Cortex of kidney (tissue), 1 donor: ENCODE measurements around the gene EPOP.

ENCODE experiments used
- DNase-seq: peaks from one replicate; lab custom pipeline; 2025; lab: John Stamatoyannopoulos, UW

EPOP gene

GRCh38 chr17:38674749-38675615, at the start of gene EPOP:
Gene EPOP (minus strand): TSS chr17:38674957. CDS start chr17:38674495, 462 bp downstream.
- DNase-seq: no peak

DNA sequence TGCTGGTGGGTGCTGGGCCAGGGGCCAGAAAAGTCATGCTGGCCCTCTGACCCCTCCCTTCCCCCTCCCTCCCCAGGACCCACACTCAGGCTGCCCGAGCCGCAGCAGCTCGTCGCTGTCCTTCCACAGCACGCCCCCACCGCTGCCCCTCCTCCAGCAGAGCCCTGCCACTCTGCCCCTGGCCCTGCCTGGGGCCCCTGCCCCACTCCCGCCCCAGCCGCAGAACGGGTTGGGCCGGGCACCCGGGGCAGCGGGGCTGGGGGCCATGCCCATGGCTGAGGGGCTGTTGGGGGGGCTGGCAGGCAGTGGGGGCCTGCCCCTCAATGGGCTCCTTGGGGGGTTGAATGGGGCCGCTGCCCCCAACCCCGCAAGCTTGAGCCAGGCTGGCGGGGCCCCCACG, 47.0 kb upstream of the EPOP start:
- no peak for DNase-seq

- no peak for DNase-seq
Observed at GRCh38 chr17:38720941-38721340, 46.2 kb upstream of the EPOP start.

GRCh38 chr17:38719943-38720641, 45.3 kb upstream of the EPOP start:
- DNase-seq: no peak

DNA sequence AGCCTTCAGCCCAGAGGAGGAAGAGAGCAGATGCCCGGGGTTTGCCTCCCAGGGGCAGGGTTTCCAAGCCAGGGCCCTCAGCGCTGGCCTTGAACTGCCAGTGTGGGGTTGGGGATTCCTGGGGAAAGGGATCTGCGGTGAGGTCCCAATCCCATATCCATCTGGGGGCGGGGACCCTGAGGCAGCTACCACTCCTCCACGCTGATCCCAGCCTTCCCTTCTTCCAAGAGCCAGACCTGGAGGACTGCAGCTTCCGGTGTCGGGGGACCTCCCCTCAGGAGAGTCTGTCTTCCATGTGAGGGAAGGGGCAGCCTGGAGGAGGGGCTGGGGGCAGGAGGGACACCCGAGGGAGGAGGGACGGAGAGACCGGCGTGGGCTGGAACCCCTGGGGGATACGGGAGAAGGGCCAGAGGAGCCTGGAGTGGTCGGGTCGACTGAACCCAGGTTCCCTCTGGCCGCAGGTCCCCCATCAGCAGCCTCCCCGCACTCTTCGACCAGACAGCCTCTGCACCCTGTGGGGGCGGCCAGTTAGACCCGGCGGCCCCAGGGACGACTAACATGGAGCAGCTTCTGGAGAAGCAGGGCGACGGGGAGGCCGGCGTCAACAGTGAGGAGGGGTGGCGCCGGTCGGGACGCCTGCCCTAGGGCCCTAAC, 44.7 kb upstream of the EPOP start:
- no peak for DNase-seq

- DNase-seq: no peak
Observed at GRCh38 chr17:38717139-38717745, 42.5 kb upstream of the EPOP start.

DNA sequence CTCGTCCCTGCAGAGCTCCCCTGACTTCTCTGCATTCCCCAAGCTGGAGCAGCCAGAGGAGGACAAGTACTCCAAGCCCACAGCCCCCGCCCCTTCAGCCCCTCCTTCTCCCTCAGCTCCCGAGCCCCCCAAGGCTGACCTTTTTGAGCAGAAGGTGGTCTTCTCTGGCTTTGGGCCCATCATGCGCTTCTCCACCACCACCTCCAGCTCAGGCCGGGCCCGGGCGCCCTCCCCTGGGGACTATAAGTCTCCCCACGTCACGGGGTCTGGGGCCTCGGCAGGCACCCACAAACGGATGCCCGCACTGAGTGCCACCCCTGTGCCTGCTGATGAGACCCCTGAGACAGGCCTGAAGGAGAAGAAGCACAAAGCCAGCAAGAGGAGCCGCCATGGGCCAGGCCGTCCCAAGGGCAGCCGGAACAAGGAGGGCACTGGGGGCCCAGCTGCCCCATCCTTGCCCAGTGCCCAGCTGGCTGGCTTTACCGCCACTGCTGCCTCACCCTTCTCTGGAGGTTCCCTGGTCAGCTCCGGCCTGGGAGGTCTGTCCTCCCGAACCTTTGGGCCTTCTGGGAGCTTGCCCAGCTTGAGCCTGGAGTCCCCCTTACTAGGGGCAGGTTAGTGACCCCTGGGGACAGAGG, 41.7 kb upstream of the EPOP start:
- DNase-seq: no peak

- DNase-seq: no peak
Observed at GRCh38 chr17:38715216-38715943, 40.6 kb upstream of the EPOP start.

DNA sequence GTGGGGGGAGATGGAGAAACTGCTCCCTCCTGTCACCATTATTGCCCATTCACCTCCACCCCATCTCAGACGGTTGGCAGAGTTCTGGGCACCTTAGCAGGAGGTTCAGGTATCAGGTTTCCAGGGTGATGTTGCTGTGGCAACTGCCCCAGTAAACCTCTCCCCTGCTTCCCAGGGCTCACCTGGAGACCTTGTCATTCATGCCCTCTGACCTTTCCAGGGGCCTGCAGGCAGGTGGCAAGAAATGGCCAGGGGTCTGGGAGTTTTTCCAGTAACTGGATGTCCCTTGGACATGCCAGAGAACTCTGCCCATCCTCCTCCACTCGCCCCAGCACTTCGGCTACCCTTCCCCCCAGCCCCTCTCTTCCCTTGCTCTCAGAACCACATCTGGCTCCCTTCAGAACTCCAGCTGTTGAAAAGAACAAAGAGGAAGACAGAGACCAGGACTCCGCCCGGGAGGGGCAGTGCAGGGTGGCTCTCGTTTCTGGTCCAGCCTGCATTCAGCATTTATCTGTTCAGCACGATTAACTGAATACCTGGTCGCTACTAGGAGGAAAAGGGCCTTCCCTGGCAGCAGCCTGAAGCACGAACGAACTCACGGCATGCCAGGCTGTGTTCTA, 38.8 kb upstream of the EPOP start:
- DNase-seq: no peak

DNA sequence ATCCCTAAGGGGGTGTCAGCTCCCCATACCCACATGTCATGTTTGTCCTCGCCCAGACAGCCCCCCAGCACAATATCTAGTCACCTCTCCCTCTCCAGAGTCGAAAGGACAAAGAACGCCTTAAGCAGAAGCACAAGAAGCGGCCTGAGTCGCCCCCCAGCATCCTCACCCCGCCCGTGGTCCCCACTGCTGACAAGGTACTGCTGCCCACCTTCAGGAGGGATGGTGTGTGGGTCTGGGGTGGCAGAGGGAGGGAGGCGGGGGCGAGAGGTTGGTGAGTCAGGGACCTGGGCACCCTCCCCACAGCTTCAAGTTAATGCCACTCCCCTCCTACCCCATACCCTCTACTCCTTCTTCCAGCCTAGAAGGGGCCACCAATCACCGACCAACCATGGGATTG, 37.8 kb upstream of the EPOP start:
- DNase-seq: no peak

- DNase-seq: no peak
Observed at GRCh38 chr17:38711792-38712571, 37.2 kb upstream of the EPOP start.

DNA sequence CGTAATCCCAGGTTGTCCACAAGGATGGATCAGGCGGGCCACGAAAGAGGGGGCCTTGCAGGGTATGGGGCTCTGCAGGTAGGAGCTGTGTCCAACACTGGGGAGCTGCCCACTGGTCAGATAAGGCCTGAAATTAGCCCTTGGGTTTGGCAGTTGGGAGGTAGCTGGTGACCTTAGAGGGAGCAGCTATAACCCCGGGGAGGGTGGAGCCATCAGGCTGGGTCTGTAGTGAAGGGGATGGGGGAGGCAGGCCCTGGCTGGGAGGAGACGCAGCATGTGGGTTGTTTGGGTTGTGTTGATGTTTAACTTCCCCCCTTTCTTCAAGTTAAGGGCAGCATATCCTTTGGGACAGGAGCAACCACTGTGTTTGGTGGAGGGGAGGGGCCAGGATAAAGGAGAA, 36.2 kb upstream of the EPOP start:
- DNase-seq: no peak

DNA sequence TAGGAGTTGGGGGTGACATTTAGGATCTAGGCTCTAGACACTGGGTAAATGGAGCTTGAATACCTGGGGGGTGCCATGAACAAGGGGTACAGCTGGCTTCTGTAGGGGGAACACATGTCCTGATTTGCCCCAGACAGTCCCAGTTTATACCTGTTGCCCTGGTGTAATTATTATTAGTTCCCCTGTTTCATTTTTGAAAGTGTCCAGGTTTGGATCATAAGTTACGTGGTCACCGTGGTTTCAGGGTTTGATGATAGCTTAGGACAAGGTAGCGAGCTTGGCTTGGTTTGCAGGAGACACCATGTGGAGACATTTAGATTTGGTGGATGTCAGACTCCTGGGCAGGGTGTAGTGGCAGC, 35.8 kb upstream of the EPOP start:
- DNase-seq: no peak

DNA sequence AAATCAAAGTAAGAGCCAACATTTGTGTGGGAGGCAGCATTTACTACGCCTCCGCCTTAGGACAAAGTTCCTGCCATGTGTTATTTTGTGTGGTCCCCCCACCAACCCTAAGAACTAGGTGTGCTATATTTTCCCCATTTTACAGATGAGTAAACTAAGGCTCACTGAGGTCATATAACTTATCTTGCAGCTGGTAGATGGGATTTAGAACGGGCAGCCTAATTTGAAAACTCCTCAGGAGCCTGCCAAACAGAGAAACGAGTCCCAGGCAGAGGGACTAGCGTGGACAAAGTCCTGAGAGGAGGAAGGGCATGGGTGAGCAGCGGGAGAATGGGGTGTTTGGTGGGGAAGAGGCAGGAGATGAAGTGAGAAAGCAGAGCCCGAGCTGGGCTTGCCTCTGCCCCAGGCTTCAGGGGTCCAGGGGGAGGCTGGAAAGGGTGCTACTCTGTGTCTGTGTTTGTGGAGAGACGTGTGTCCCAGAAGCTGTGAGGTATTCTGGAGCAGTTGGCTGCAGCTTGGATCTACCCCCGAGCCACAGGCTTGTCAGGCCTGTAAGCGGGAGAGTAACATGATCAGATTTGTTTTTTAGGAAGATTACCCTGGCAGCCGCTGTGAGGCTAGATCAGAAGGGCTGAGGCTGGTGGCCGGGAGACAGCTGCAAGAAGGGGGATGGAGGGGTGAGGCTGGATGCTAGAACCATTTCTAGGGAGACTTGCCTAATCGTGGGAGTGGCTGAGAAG, 35.3 kb upstream of the EPOP start:
- no peak for DNase-seq

GRCh38 chr17:38709104-38709820, 34.5 kb upstream of the EPOP start:
- DNase-seq: no peak

- no peak for DNase-seq
Observed at GRCh38 chr17:38707678-38708351, 33.1 kb upstream of the EPOP start.

DNA sequence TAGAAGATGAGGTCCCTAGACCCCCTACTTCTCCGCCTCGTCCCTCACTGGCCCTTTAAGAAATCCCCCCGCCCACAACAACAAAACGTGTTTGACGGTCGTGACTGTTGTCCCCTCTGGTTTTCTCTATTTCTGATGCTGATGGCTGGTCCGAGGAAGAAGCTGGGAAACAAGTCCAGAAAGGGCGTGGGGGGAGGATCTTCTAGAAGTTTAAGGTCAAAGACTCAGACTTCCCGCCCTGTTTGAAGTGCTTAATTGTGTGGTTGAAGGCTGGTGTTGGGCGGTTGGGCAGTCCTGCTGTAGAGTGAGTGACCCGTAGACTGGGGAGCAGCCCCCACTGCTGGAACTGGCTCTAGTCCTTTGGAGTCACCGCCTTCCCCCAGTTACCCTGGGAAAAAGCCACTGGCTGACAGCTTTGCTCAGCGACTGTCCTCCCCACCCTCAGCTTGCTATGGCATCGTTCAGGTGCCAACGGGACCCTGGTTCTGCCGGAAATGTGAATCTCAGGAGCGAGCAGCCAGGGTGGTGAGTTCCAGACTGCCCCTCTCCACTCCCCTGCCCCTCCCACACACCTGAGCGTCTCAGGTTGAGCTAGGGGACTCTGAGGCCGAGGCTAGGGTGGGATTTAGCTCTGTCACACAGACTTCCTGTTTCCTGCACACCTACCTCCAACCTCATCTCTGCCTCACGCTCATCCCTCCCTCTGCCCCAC, 31.9 kb upstream of the EPOP start:
- no peak for DNase-seq
